Natural killer cell treated with Interleukin-12 subunit alpha and Interleukin-12 subunit beta and Interleukin-15 and Interleukin-18, amount 100 ng/mL, for 72 hours (primary cell): ENCODE measurements around the gene RBM20. TPM values are rescaled to one million over a fixed set of nuclear protein-coding genes. Genes with fewer than 3 reads are reported as not detected.

Source experiments
- ATAC-seq, 2 donors: fragments of 150-1000 bp; cut with Tn5 transposase in 1 of 2; sonication (Bioruptor Pico), chemical (Tn5 transposase) in 1 of 2; 2 replicates each; pipeline ENCODE4 v1.10.0; 2021
- DNase-seq: peaks from one replicate; pipeline ENCODE4 v3.0.0; 2022; ENCODE audit warnings: low spot score
- H3K27ac Mint-ChIP-seq, 2 donors: 1 replicate in 1 of 2; 2 replicates in 1 of 2; pipeline ENCODE4 v1.8.0; 2022; ENCODE audit warnings: mixed read lengths in 2 of 2, mild to moderate bottlenecking in 1 of 2, moderate library complexity in 1 of 2
- H3K27me3 Mint-ChIP-seq, 2 donors: 1 replicate in 1 of 2; 2 replicates in 1 of 2; pipeline ENCODE4 v1.8.0; 2022; ENCODE audit warnings: mixed read lengths in 2 of 2
- H3K36me3 Mint-ChIP-seq: one replicate; pipeline ENCODE4 v1.8.0; 2022; ENCODE audit warnings: mixed read lengths
- H3K4me1 Mint-ChIP-seq, 2 donors: 1 replicate in 1 of 2; 2 replicates in 1 of 2; pipeline ENCODE4 v1.8.0; 2022; ENCODE audit warnings: low read depth in 2 of 2, mixed read lengths in 2 of 2, mild to moderate bottlenecking in 1 of 2
- H3K4me3 Mint-ChIP-seq: one replicate; pipeline ENCODE4 v1.8.0; 2022; ENCODE audit warnings: mixed read lengths
- H3K9me3 Mint-ChIP-seq: 2 replicates; pipeline ENCODE4 v1.8.0; 2022; ENCODE audit warnings: mixed read lengths
- total RNA-seq, 2 donors: library from RNA; stranded (reverse); gene quantifications; one replicate each; pipeline ENCODE4 v1.2.3, GENCODE V29; 2022

The RBM20 gene
- total RNA-seq, 2 donors from 2014 or later: not detected

DNA sequence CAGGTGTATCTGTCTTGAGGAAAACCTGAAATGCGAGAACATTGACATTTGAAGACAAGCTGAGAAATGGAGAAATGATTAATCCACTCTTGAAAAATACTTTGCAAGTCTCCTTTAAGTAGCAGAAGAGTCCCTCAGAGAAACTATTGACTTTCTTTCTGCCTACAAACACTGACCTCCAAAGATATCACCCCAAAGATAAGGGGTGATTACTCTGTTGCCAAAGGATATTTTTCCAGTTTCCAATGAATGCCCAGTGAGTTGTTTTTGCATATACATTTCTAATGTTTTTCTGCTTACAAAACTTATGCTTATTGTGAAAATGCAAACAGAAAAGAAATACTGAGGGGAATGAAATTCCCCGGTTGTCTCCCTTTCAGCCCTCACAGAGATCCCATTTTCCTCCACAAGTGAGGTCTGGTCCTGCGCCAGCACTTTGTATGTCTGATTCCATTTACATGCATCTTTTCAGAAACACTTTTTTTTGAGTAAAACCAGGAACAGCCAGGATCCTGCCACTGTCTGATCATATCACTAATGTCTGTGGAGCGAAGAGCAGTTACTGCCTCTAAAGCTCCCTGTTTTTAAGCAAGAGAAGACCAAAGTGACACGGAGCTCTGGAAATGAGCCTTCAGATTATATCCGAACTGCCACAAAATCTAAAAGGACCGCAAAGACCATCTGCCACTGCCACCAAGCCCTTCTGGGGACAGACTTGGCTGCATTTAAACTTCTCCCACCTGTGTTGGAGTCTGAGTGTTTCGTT is 144.7 kb downstream of the RBM20 start:
- no peak overlapping the region for H3K4me3 Mint-ChIP-seq
- peaks cover 0 to 8% of the 10 kb centered on the region in 2 donors for H3K27me3 Mint-ChIP-seq
- H3K9me3 Mint-ChIP-seq: no peaks in the 10 kb centered on the region
- no peak overlapping the region for H3K27ac Mint-ChIP-seq
- DNase-seq (no peak), ATAC-seq (no peak)
- no peaks in the 10 kb centered on the region for H3K36me3 Mint-ChIP-seq
- no peaks in the 10 kb centered on the region for H3K4me1 Mint-ChIP-seq

DNA sequence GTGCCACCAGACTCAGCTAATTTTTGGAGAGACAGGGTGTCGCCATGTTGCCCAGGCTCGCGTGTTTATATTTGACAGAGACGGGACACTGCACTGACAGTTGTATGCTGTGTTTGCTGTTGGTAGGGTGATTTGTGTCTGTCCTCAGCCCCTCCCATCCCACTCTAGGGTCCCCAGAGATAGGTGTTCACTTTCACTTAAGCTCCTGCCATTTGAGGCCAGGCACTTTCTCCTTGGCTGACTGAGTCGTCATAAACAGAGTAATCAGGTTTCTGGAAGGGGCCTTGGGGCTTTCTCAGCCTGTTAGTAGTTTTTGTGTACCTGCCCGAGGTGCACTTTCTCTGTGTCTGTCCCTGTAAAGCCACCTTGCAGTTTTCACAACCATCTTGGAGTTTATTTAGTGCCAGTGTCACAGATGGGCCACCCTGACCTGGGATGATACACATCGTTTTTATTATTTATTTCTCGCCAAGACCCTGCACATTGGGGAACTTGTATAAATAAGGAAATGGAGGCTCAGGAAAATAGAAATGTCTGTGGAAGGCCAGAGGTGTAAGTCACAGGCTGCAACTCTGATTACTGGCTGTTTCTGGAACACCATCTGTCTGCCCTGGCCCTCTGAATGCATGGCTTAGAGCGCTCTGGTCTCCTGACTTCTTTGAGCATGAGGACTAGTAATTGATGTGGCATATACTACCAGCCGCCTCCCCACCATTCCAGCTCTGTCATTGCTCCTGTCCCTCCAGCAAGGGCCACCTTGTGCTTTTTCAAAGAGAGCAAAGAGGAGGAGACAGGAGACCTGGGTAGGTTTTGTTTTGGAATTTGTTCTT is 145.7 kb downstream of the RBM20 start:
- ATAC-seq (no peak), DNase-seq (no peak)
- H3K36me3 Mint-ChIP-seq: no peaks in the 10 kb centered on the region
- no peaks in the 10 kb centered on the region for H3K4me1 Mint-ChIP-seq
- H3K27ac Mint-ChIP-seq: no peak overlapping the region
- H3K27me3 Mint-ChIP-seq: peaks cover 0 to 10% of the 10 kb centered on the region in 2 donors
- H3K4me3 Mint-ChIP-seq: no peak overlapping the region
- no peaks in the 10 kb centered on the region for H3K9me3 Mint-ChIP-seq

DNA sequence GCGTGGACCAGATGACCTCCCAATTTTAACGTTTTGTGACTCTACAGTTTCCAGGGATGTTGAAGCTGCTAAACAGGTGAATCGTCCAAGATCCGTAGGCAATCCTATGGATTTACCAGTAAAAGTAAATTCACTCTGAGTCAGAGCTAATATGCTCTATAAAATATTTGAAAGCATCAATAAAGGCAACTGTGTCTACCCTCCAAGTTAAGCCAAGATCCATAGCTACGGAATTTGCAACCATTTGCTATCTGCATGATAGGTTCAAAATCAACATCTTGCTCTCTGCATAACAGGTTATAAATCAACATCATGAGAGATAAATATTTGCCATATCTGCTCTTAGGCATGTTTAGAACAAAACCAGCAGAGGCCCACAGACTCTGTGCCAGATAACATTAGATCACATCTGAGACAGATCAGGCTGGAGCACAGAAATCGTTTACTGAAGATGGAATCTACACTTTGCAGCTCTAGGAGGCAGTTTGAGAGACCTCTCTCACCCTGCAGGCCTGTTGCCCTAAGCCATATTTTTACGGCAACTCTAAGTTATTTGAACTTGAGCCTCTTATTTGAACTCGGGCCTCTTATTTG is 146.9 kb downstream of the RBM20 start:
- no peak for ATAC-seq
- Mint-ChIP-seq H3K27me3 (peaks cover 0 to 9% of the 10 kb centered on the region in 2 donors), H3K4me3 (no peak overlapping the region), H3K36me3 (no peaks in the 10 kb centered on the region), H3K9me3 (no peaks in the 10 kb centered on the region), H3K4me1 (no peaks in the 10 kb centered on the region), H3K27ac (no peak overlapping the region)
- no peak for DNase-seq

GRCh38 chr10:110791541-110792073 is 147.5 kb downstream of the RBM20 start:
- Mint-ChIP-seq H3K4me3 (no peak overlapping the region), H3K27ac (no peak overlapping the region), H3K9me3 (no peaks in the 10 kb centered on the region), H3K4me1 (no peaks in the 10 kb centered on the region), H3K36me3 (no peaks in the 10 kb centered on the region), H3K27me3 (peaks cover 0 to 3% of the 10 kb centered on the region in 2 donors)
- ATAC-seq: no peak
- DNase-seq: no peak

GRCh38 chr10:110792476-110793125 is 148.5 kb downstream of the RBM20 start:
- Mint-ChIP-seq H3K4me1 (no peaks in the 10 kb centered on the region), H3K9me3 (no peaks in the 10 kb centered on the region), H3K4me3 (no peak overlapping the region), H3K27ac (no peak overlapping the region), H3K27me3 (peaks cover 0 to 2% of the 10 kb centered on the region in 2 donors), H3K36me3 (no peaks in the 10 kb centered on the region)
- no peak for ATAC-seq
- no peak for DNase-seq

GRCh38 chr10:110793128-110793812 is 149.1 kb downstream of the RBM20 start:
- H3K4me1 Mint-ChIP-seq: no peaks in the 10 kb centered on the region
- H3K9me3 Mint-ChIP-seq: no peaks in the 10 kb centered on the region
- peaks cover 0 to 2% of the 10 kb centered on the region in 2 donors for H3K27me3 Mint-ChIP-seq
- H3K27ac Mint-ChIP-seq: no peak overlapping the region
- no peaks in the 10 kb centered on the region for H3K36me3 Mint-ChIP-seq
- ATAC-seq (no peak), DNase-seq (no peak)
- H3K4me3 Mint-ChIP-seq: no peak overlapping the region

- H3K27ac Mint-ChIP-seq: no peak overlapping the region
- peaks cover 0 to 2% of the 10 kb centered on the region in 2 donors for H3K27me3 Mint-ChIP-seq
- no peak for ATAC-seq
- DNase-seq: no peak
- H3K4me3 Mint-ChIP-seq: no peak overlapping the region
- H3K36me3 Mint-ChIP-seq: no peaks in the 10 kb centered on the region
- no peaks in the 10 kb centered on the region for H3K9me3 Mint-ChIP-seq
- H3K4me1 Mint-ChIP-seq: no peaks in the 10 kb centered on the region
These were observed 149.8 kb downstream of the RBM20 start for GRCh38 chr10:110793886-110794285.

GRCh38 chr10:110794808-110795207 is 150.7 kb downstream of the RBM20 start:
- no peaks in the 10 kb centered on the region for H3K4me1 Mint-ChIP-seq
- peaks cover 0 to 2% of the 10 kb centered on the region in 2 donors for H3K27me3 Mint-ChIP-seq
- no peaks in the 10 kb centered on the region for H3K36me3 Mint-ChIP-seq
- DNase-seq (no peak), ATAC-seq (peak in 1 of 2 donors; percentile 31)
- H3K4me3 Mint-ChIP-seq: no peak overlapping the region
- H3K9me3 Mint-ChIP-seq: no peaks in the 10 kb centered on the region
- no peak overlapping the region for H3K27ac Mint-ChIP-seq

DNA sequence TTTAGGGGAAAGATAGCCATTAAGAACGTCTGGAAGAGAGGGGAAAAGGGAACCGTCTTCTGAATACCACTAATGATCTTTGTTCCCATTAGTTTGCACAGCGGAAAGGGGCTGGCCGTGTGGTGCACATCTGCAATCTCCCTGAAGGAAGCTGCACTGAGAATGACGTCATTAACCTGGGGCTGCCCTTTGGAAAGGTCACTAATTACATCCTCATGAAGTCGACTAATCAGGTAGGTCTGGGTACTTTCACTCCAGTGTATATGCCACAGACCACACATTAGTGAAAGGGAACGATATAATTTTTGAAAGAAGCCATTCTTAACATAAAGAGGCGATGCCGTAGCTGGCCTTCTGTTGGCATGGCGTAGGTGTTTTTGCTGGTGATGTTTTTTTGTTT is 153.3 kb downstream of the RBM20 start:
- H3K9me3 Mint-ChIP-seq: no peaks in the 10 kb centered on the region
- H3K36me3 Mint-ChIP-seq: no peaks in the 10 kb centered on the region
- H3K27ac Mint-ChIP-seq: no peak overlapping the region
- peaks cover 0 to 2% of the 10 kb centered on the region in 2 donors for H3K4me1 Mint-ChIP-seq
- ATAC-seq: no peak
- no peak overlapping the region for H3K4me3 Mint-ChIP-seq
- peaks cover 0 to 10% of the 10 kb centered on the region in 2 donors for H3K27me3 Mint-ChIP-seq
- no peak for DNase-seq

GRCh38 chr10:110798340-110798739 is 154.2 kb downstream of the RBM20 start:
- Mint-ChIP-seq H3K27ac (no peak overlapping the region), H3K27me3 (peaks cover 0 to 10% of the 10 kb centered on the region in 2 donors), H3K36me3 (no peaks in the 10 kb centered on the region), H3K4me1 (peaks cover 0 to 6% of the 10 kb centered on the region in 2 donors), H3K4me3 (no peak overlapping the region), H3K9me3 (no peaks in the 10 kb centered on the region)
- DNase-seq (no peak), ATAC-seq (no peak)

DNA sequence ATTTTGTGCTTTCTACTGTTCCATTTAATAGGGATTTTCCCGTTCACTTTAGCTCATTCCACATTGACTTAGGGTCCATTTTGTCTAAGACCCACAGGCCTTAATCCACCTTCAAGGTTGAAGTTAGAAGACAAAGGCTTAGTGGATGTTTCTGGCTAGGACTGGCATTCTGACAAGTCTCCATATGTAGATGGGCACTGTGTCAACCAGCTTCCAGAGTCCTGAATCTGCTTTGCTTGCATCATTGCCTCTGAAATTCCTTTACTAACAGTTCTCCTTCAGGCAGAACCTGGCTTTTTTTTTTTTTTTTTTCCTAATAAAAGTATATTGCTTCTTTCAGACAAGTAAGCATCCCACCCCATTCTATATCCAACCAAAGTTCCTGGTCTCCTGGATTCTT is 158.0 kb downstream of the RBM20 start:
- ATAC-seq (no peak), DNase-seq (no peak)
- Mint-ChIP-seq H3K9me3 (no peaks in the 10 kb centered on the region), H3K4me1 (peaks cover 5 to 20% of the 10 kb centered on the region in 2 donors), H3K27ac (peak overlapping the region in 1 of 2 donors; percentile 24), H3K36me3 (no peaks in the 10 kb centered on the region), H3K4me3 (no peak overlapping the region), H3K27me3 (peaks cover 0 to 7% of the 10 kb centered on the region in 2 donors)

GRCh38 chr10:110802551-110803238 is 158.6 kb downstream of the RBM20 start:
- no peaks in the 10 kb centered on the region for H3K36me3 Mint-ChIP-seq
- no peaks in the 10 kb centered on the region for H3K9me3 Mint-ChIP-seq
- ATAC-seq: no peak
- no peak for DNase-seq
- no peak overlapping the region for H3K27ac Mint-ChIP-seq
- H3K4me3 Mint-ChIP-seq: no peak overlapping the region
- peaks cover 5 to 20% of the 10 kb centered on the region in 2 donors for H3K4me1 Mint-ChIP-seq
- peaks cover 0 to 7% of the 10 kb centered on the region in 2 donors for H3K27me3 Mint-ChIP-seq
